ENCODE measurements around the gene SDHAF2.

- no peak for TF ChIP-seq CTCF (conservative IDR thresholded peaks at IDR 0.05 in 1 of 2, IDR thresholded peaks at IDR 0.05 in 1 of 2; ENCODE audit: low read depth in 1 of 2, low read length in 2 of 2)
- no peak for TF ChIP-seq EZH2 (IDR thresholded peaks at IDR 0.05; ENCODE audit: low read length, missing control alignments)
Observed at GRCh38 chr11:61480994-61481335, 51.0 kb downstream of the SDHAF2 start.
